HepG2 (cell line): ENCODE measurements around the gene TMEM33. TPM values are rescaled to one million over a fixed set of nuclear protein-coding genes. Genes with fewer than 3 reads are reported as not detected.

Experiments used
- ATAC-seq: fragments of 200-7000 bp; cut with Tn5 transposase; 3 replicates; pipeline ENCODE4 v1.9.1; 2020; ENCODE audit warnings: mild to moderate bottlenecking, moderate library complexity
- BruUV-seq: library from RNA; stranded (reverse); fragments of 400-500 nt; replicated peaks from 2 replicates; lab custom pipeline; 2021; lab: Mats Ljungman, UMichigan
- CTCF ChIA-PET: fragments of 300-600 bp; formaldehyde crosslinking; extraction: SDS; loops from one replicate; lab custom pipeline; 2021; ENCODE audit warnings: low total read pairs, inconsistent platforms, low intra/inter-chr PET ratio; lab: Yijun Ruan, JAX
- POLR2A ChIA-PET: fragments of 350-600 bp; sonication (Branson Sonifier 250); formaldehyde crosslinking; loops from one replicate; lab custom pipeline; 2020; ENCODE audit warnings: antibody characterized with exemption, inconsistent platforms; lab: Yijun Ruan, JAX
- DNase-seq: peaks from one replicate; pipeline ENCODE4 v3.0.0-alpha.2; 2015; ENCODE audit warnings: low spot score
- FAIRE-seq: peaks from 3 replicates; lab custom pipeline; 2011; peaks lifted over from hg19 to GRCh38; lab: Jason Lieb, UNC
- H2AFZ ChIP-seq: one replicate; pipeline ENCODE4 v1.6.1; 2011; ENCODE audit warnings: low read length, inconsistent platforms
- H3K27ac ChIP-seq: fragments of 300-600 bp; 3 replicates; pipeline ENCODE4 v1.8.0; 2011; ENCODE audit warnings: mixed run types, mild to moderate bottlenecking, mixed read lengths, low read length, inconsistent platforms; ENCODE audit not compliant: insufficient read depth; ENCODE audit errors: extremely low read length
- H3K27me3 ChIP-seq, 2 experiments: fragments of 200-600 bp in 1 of 2; 2 replicates in 1 of 2; 3 replicates in 1 of 2; pipeline versions ENCODE4 v1.6.0 to v1.8.0; 2011; ENCODE audit warnings: low read length in 2 of 2, mild to moderate bottlenecking in 2 of 2, moderate library complexity in 2 of 2, inconsistent platforms in 1 of 2; ENCODE audit not compliant: insufficient read depth in 2 of 2, control insufficient read depth in 1 of 2
- H3K36me3 ChIP-seq, 2 experiments: fragments of 200-600 bp in 1 of 2; replicated peaks in 1 of 2; 2 replicates in 1 of 2; 3 replicates in 1 of 2; pipeline versions ENCODE4 v1.5.1 to v1.8.0; 2011; ENCODE audit warnings: low read length in 2 of 2, inconsistent platforms in 1 of 2; ENCODE audit not compliant: insufficient read depth in 2 of 2, control insufficient read depth in 1 of 2
- H3K4me1 ChIP-seq: 2 replicates; pipeline ENCODE4 v1.5.1; 2012; ENCODE audit warnings: low read length, inconsistent platforms; ENCODE audit not compliant: insufficient read depth
- H3K4me2 ChIP-seq: 2 replicates; pipeline ENCODE4 v1.6.0; 2011; ENCODE audit warnings: low read depth, low read length, inconsistent platforms
- H3K4me3 ChIP-seq, 3 experiments: fragments of 200-600 bp in 1 of 3; sonication (generic), shearing (Covaris generic) in 1 of 3; replicated peaks in 1 of 3; 2 replicates each; pipeline ENCODE4 v1.5.1; 2011 to 2016; ENCODE audit warnings: low read length in 3 of 3, inconsistent platforms in 2 of 3, low read depth in 2 of 3, mild to moderate bottlenecking in 2 of 3, control low read depth in 1 of 3, mixed read lengths in 1 of 3; ENCODE audit not compliant: insufficient read depth in 1 of 3
- H3K79me2 ChIP-seq: one replicate; pipeline ENCODE4 v1.6.1; 2011; ENCODE audit warnings: low read length, inconsistent platforms; ENCODE audit not compliant: insufficient read depth
- H3K9ac ChIP-seq: 2 replicates; pipeline ENCODE4 v1.6.0; 2011; ENCODE audit warnings: mild to moderate bottlenecking, low read depth, low read length, inconsistent platforms; ENCODE audit not compliant: insufficient read depth
- H3K9me3 ChIP-seq: 2 replicates; pipeline ENCODE4 v1.5.1; 2012; ENCODE audit warnings: mild to moderate bottlenecking, low read length
- H4K20me1 ChIP-seq: 2 replicates; pipeline ENCODE4 v1.6.0; 2011; ENCODE audit warnings: inconsistent platforms, mild to moderate bottlenecking, low read length, moderate library complexity; ENCODE audit not compliant: insufficient read depth
- ATF7 ChIP-seq, 2 experiments: fragments of 450-650 bp in 1 of 2; sonication (generic) in 1 of 2; formaldehyde crosslinking in 1 of 2; IDR thresholded peaks; 2 replicates each; pipeline versions ENCODE4 v1.4.0 to v1.6.1; 2016 to 2020; ENCODE audit warnings: antibody characterized with exemption in 1 of 2, mild to moderate bottlenecking in 1 of 2, missing genetic modification reagents in 1 of 2
- CEBPB ChIP-seq: IDR thresholded peaks from 2 replicates; pipeline ENCODE4 v1.6.1; 2011; ENCODE audit warnings: low read depth, low read length, improper control_type of control experiment, borderline replicate concordance
- CEBPG ChIP-seq: IDR thresholded peaks from 2 replicates; pipeline ENCODE4 v1.6.1; 2016
- FOXM1 ChIP-seq: sonication (generic); formaldehyde crosslinking; IDR thresholded peaks from 2 replicates; pipeline ENCODE4 v1.5.0; 2020; ENCODE audit warnings: missing genetic modification reagents
- MAFF ChIP-seq: IDR thresholded peaks from 2 replicates; pipeline ENCODE4 v1.6.1; 2011; ENCODE audit warnings: low read depth, low read length, improper control_type of control experiment
- MAFK ChIP-seq, 2 experiments: IDR thresholded peaks in 1 of 2; conservative IDR thresholded peaks in 1 of 2; 2 replicates each; pipeline ENCODE4 v1.6.1; 2011; ENCODE audit warnings: improper control_type of control experiment in 2 of 2, low read length in 2 of 2
- SAP130 ChIP-seq: IDR thresholded peaks from 2 replicates; pipeline ENCODE4 v1.6.1; 2016; ENCODE audit warnings: low read depth
- ZFP37 ChIP-seq: sonication (generic); formaldehyde crosslinking; IDR thresholded peaks from 2 replicates; pipeline ENCODE4 v1.4.0; 2020; ENCODE audit warnings: missing genetic modification reagents, borderline replicate concordance
- WGBS: methylation state at CpG from one replicate; pipeline ENCODE4 v1.1.6; 2017; ENCODE audit warnings: low lambda C conversion rate; 5-methylcytosine and 5-hydroxymethylcytosine counted together
- in situ Hi-C: cut with HindIII; loops from 2 replicates; pipeline ENCODE4 v1.10.0; 2017; ENCODE audit warnings: low pct_unique_long_range_greater_than_20kb; ENCODE audit not compliant: extremely low pct_ligation_motif_present
- intact Hi-C: fragments of 100-400 bp; cut with micrococcal nuclease; formaldehyde crosslinking; loops from one replicate; pipeline ENCODE4 v1.10.0; 2022; ENCODE audit not compliant: unreplicated experiment
- polyA plus RNA-seq, 8 experiments: library from polyadenylated mRNA; depleted of rRNA in 3 of 8; stranded (reverse) in 7 of 8; unstranded in 1 of 8; fragments of >200 nt; fragmentation: Illumina TruSeq in 4 of 8; extraction: Trizol in 4 of 8; gene quantifications; 2 replicates each; pipeline versions ENCODE4 v1.2.1 to v1.2.3, GENCODE V29; 2011 to 2016; ENCODE audit warnings: low read depth in 4 of 8, missing spikeins in 1 of 8, mixed read lengths in 1 of 8; ENCODE audit not compliant: insufficient read depth in 1 of 8
- total RNA-seq, 5 experiments: library from RNA; depleted of rRNA; stranded (reverse); fragments of >200 nt; fragmentation: Illumina TruSeq; extraction: Trizol; gene quantifications; 2 replicates each; pipeline ENCODE4 v1.2.3, GENCODE V29; 2016; ENCODE audit warnings: low read depth in 1 of 5
- TF ChIP-seq, protein P1 (sequence below), 2 experiments: fragments of 450-650 bp in 1 of 2; sonication (generic) in 1 of 2; formaldehyde crosslinking; IDR thresholded peaks; 2 replicates each; pipeline versions ENCODE4 v1.5.0 to v1.8.0; 2020 to 2022; ENCODE audit warnings: mild to moderate bottlenecking in 1 of 2, missing genetic modification reagents in 1 of 2

TMEM33 gene
- total and polyA plus RNA-seq, 2 of the 13 experiments (the other 11 are each of a cell fraction or from before 2014, with no cell fraction given) = 36.1 to 66.6 TPM

- FAIRE-seq (no peak), DNase-seq (peak; percentile 16), ATAC-seq (no peak)
- Histone ChIP-seq H3K9me3 (no peaks in the 10 kb centered on the region), H3K36me3 (peaks cover 2 to 12% of the 10 kb centered on the region in 2 experiments; a peak in 4 of 5 replicates), H3K27ac (no peak overlapping the region), H3K9ac (no peak overlapping the region), H4K20me1 (peaks cover 3% of the 10 kb centered on the region), H3K27me3 (no peaks in the 10 kb centered on the region; a peak in 1 of 5 replicates), H3K4me1 (peaks cover 33% of the 10 kb centered on the region), H3K79me2 (peaks cover 48% of the 10 kb centered on the region), H3K4me2 (no peak overlapping the region; the same call in 1 of the 2 replicates), H3K4me3 (no peak overlapping the region), H2AFZ (no peak overlapping the region)
- POLR2A ChIA-PET = no interaction called here
- CTCF ChIA-PET = no interaction called here
- intact Hi-C loops = no loop called here
- in situ Hi-C loops = no loop called here
- TF ChIP-seq SAP130 (0 out of 2 replicates have a peak, but pooled peaks have one; percentile 9), ZFP37 (no peak), ATF7 (IDR thresholded peaks at IDR 0.05) (peak; percentile 38; the same call in 1 of the 2 replicates), ATF7 (CRISPR knock-in tag; IDR thresholded peaks at IDR 0.05) (no peak), CEBPG (CRISPR knock-in tag) (peak; percentile 81), FOXM1 (CRISPR knock-in tag) (no peak), CEBPB (peak; percentile 96), MAFK (conservative IDR thresholded peaks at IDR 0.05 in 1 of 2, IDR thresholded peaks at IDR 0.05 in 1 of 2; ENCODE audit: low read length in 2 of 2) (peak; percentile 86 to 88), MAFF (peak; percentile 81)
- TF ChIP-seq, protein P1, sequence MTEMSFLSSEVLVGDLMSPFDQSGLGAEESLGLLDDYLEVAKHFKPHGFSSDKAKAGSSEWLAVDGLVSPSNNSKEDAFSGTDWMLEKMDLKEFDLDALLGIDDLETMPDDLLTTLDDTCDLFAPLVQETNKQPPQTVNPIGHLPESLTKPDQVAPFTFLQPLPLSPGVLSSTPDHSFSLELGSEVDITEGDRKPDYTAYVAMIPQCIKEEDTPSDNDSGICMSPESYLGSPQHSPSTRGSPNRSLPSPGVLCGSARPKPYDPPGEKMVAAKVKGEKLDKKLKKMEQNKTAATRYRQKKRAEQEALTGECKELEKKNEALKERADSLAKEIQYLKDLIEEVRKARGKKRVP (CRISPR knock-in tag; IDR thresholded peaks at IDR 0.05) = peak in 1 of 2 experiments; percentile 66; a peak in 1 of 4 replicates
- no TSS peak for BruUV-seq
- 67% methylated on average over 3 of the region's 3 CpGs for WGBS
These were observed 3.9 kb downstream of the TMEM33 start for GRCh38 chr4:41939016-41939626.
